ENCODE data around the gene CDH23.

DNA sequence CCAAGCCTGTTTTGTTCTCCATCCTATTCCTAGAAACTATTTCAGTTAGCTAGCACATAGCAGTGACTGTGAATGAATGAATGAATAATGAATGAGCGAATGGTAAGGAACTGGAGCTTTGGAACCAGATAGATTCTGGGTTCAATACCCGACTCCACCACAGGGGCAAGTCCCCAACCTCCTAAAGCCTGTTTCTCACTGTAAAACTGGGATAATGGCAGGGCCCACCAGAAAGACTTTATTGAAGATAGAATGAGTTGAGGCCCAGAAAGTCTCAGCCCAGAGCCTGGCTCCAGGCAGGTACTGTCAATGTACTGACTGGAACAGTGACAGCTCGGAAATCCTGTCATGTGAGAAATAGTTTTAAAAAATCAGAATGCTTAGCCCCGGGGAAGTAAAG is 1.1 kb upstream of the CDH23 start:
- TF ChIP-seq, protein P1, sequence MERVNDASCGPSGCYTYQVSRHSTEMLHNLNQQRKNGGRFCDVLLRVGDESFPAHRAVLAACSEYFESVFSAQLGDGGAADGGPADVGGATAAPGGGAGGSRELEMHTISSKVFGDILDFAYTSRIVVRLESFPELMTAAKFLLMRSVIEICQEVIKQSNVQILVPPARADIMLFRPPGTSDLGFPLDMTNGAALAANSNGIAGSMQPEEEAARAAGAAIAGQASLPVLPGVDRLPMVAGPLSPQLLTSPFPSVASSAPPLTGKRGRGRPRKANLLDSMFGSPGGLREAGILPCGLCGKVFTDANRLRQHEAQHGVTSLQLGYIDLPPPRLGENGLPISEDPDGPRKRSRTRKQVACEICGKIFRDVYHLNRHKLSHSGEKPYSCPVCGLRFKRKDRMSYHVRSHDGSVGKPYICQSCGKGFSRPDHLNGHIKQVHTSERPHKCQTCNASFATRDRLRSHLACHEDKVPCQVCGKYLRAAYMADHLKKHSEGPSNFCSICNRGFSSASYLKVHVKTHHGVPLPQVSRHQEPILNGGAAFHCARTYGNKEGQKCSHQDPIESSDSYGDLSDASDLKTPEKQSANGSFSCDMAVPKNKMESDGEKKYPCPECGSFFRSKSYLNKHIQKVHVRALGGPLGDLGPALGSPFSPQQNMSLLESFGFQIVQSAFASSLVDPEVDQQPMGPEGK (CRISPR knock-in tag; IDR thresholded peaks at IDR 0.05; ENCODE audit: borderline replicate concordance) = no peak
- TF ChIP-seq, protein P2, sequence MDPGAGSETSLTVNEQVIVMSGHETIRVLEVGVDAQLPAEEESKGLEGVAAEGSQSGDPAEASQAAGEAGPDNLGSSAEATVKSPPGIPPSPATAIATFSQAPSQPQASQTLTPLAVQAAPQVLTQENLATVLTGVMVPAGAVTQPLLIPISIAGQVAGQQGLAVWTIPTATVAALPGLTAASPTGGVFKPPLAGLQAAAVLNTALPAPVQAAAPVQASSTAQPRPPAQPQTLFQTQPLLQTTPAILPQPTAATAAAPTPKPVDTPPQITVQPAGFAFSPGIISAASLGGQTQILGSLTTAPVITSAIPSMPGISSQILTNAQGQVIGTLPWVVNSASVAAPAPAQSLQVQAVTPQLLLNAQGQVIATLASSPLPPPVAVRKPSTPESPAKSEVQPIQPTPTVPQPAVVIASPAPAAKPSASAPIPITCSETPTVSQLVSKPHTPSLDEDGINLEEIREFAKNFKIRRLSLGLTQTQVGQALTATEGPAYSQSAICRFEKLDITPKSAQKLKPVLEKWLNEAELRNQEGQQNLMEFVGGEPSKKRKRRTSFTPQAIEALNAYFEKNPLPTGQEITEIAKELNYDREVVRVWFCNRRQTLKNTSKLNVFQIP (CRISPR knock-in tag; IDR thresholded peaks at IDR 0.05; ENCODE audit: borderline replicate concordance, low read depth) = no peak
- TF ChIP-seq RARB (CRISPR knock-in tag; IDR thresholded peaks at IDR 0.05) = no peak
- no peak for TF ChIP-seq ZNF70 (CRISPR knock-in tag; IDR thresholded peaks at IDR 0.05)
- TF ChIP-seq, protein P3, sequence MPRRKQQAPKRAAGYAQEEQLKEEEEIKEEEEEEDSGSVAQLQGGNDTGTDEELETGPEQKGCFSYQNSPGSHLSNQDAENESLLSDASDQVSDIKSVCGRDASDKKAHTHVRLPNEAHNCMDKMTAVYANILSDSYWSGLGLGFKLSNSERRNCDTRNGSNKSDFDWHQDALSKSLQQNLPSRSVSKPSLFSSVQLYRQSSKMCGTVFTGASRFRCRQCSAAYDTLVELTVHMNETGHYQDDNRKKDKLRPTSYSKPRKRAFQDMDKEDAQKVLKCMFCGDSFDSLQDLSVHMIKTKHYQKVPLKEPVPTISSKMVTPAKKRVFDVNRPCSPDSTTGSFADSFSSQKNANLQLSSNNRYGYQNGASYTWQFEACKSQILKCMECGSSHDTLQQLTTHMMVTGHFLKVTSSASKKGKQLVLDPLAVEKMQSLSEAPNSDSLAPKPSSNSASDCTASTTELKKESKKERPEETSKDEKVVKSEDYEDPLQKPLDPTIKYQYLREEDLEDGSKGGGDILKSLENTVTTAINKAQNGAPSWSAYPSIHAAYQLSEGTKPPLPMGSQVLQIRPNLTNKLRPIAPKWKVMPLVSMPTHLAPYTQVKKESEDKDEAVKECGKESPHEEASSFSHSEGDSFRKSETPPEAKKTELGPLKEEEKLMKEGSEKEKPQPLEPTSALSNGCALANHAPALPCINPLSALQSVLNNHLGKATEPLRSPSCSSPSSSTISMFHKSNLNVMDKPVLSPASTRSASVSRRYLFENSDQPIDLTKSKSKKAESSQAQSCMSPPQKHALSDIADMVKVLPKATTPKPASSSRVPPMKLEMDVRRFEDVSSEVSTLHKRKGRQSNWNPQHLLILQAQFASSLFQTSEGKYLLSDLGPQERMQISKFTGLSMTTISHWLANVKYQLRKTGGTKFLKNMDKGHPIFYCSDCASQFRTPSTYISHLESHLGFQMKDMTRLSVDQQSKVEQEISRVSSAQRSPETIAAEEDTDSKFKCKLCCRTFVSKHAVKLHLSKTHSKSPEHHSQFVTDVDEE (CRISPR knock-in tag; IDR thresholded peaks at IDR 0.05) = no peak
- no peak for TF ChIP-seq TOX (CRISPR knock-in tag; IDR thresholded peaks at IDR 0.05; ENCODE audit: borderline replicate concordance)
- no peak for TF ChIP-seq ESRRG (CRISPR knock-in tag; IDR thresholded peaks at IDR 0.05)
- TF ChIP-seq ARNTL (CRISPR knock-in tag; IDR thresholded peaks at IDR 0.05; ENCODE audit: borderline replicate concordance, low read depth) = no peak
- TF ChIP-seq ISL1 (CRISPR knock-in tag; IDR thresholded peaks at IDR 0.05) = no peak
- TF ChIP-seq ZFP3 (CRISPR knock-in tag; IDR thresholded peaks at IDR 0.05) = no peak
- TF ChIP-seq, protein P4, sequence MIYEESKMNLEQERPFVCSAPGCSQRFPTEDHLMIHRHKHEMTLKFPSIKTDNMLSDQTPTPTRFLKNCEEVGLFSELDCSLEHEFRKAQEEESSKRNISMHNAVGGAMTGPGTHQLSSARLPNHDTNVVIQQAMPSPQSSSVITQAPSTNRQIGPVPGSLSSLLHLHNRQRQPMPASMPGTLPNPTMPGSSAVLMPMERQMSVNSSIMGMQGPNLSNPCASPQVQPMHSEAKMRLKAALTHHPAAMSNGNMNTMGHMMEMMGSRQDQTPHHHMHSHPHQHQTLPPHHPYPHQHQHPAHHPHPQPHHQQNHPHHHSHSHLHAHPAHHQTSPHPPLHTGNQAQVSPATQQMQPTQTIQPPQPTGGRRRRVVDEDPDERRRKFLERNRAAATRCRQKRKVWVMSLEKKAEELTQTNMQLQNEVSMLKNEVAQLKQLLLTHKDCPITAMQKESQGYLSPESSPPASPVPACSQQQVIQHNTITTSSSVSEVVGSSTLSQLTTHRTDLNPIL (CRISPR knock-in tag; IDR thresholded peaks at IDR 0.05; ENCODE audit: low read depth) = no peak
- no peak for TF ChIP-seq ZNF8 (CRISPR knock-in tag; IDR thresholded peaks at IDR 0.05)
- TF ChIP-seq OSR1 (CRISPR knock-in tag; IDR thresholded peaks at IDR 0.05) = no peak
- TF ChIP-seq ZNF565 (CRISPR knock-in tag; conservative IDR thresholded peaks at IDR 0.05; ENCODE audit: low read depth) = no peak
